CD4-positive, alpha-beta T cell treated with Interleukin-6 for 4 hours (primary cell): ENCODE data around the gene ZNF423.
"Not testable (repeated sequence)": the region's sequence is repeated elsewhere in the genome, so short reads cannot be mapped to it uniquely, and the experiment has no call there.

ENCODE experiments used
- DNase-seq: peaks from one replicate; pipeline ENCODE4 v3.0.0-alpha.2; 2020; ENCODE audit warnings: mixed read lengths

Gene ZNF423

GRCh38 chr16:49575346-49576172, 280.4 kb downstream of the ZNF423 start:
- DNase-seq = no peak

GRCh38 chr16:49574826-49575225, 281.1 kb downstream of the ZNF423 start:
- DNase-seq = no peak

GRCh38 chr16:49567950-49568349, 288.0 kb downstream of the ZNF423 start:
- no peak for DNase-seq

GRCh38 chr16:49566432-49566831, 289.5 kb downstream of the ZNF423 start:
- no peak for DNase-seq

- no peak for DNase-seq
Measured at GRCh38 chr16:49564496-49565229, 291.2 kb downstream of the ZNF423 start.

- no peak for DNase-seq
Measured at GRCh38 chr16:49563666-49564065, 292.2 kb downstream of the ZNF423 start.

GRCh38 chr16:49562894-49563293, 293.0 kb downstream of the ZNF423 start:
- not testable (repeated sequence) for DNase-seq

GRCh38 chr16:49562228-49562627, 293.7 kb downstream of the ZNF423 start:
- no peak for DNase-seq

GRCh38 chr16:49560004-49560830, 295.7 kb downstream of the ZNF423 start:
- no peak for DNase-seq

GRCh38 chr16:49559242-49559641, 296.7 kb downstream of the ZNF423 start:
- no peak for DNase-seq

- no peak for DNase-seq
Measured at GRCh38 chr16:49558451-49558850, 297.5 kb downstream of the ZNF423 start.

- DNase-seq = no peak
Measured at GRCh38 chr16:49556606-49557446, 299.1 kb downstream of the ZNF423 start.

- no peak for DNase-seq
Measured at GRCh38 chr16:49556249-49556605, 299.7 kb downstream of the ZNF423 start.

GRCh38 chr16:49554681-49555080, 301.2 kb downstream of the ZNF423 start:
- DNase-seq = no peak

- DNase-seq = no peak
Measured at GRCh38 chr16:49552313-49552928, 303.5 kb downstream of the ZNF423 start.

GRCh38 chr16:49550666-49551065, 305.2 kb downstream of the ZNF423 start:
- DNase-seq = no peak

- no peak for DNase-seq
Measured at GRCh38 chr16:49550140-49550539, 305.8 kb downstream of the ZNF423 start.

GRCh38 chr16:49548325-49548970, 307.5 kb downstream of the ZNF423 start:
- no peak for DNase-seq

- no peak for DNase-seq
Measured at GRCh38 chr16:49547448-49547847, 308.5 kb downstream of the ZNF423 start.

- DNase-seq = no peak
Measured at GRCh38 chr16:49546735-49547134, 309.2 kb downstream of the ZNF423 start.

- DNase-seq = no peak
Measured at GRCh38 chr16:49545741-49546448, 310.0 kb downstream of the ZNF423 start.
